GM21825 (cell line): Measurements from ENCODE around the gene DIP2C.

Source experiments
- ATAC-seq: cut with Tn5 transposase; IDR thresholded peaks from one replicate; pipeline ENCODE4 v1.9.1; 2021; ENCODE audit warnings: mild to moderate bottlenecking, moderate library complexity; ENCODE audit not compliant: unreplicated experiment

DIP2C gene, protein sequence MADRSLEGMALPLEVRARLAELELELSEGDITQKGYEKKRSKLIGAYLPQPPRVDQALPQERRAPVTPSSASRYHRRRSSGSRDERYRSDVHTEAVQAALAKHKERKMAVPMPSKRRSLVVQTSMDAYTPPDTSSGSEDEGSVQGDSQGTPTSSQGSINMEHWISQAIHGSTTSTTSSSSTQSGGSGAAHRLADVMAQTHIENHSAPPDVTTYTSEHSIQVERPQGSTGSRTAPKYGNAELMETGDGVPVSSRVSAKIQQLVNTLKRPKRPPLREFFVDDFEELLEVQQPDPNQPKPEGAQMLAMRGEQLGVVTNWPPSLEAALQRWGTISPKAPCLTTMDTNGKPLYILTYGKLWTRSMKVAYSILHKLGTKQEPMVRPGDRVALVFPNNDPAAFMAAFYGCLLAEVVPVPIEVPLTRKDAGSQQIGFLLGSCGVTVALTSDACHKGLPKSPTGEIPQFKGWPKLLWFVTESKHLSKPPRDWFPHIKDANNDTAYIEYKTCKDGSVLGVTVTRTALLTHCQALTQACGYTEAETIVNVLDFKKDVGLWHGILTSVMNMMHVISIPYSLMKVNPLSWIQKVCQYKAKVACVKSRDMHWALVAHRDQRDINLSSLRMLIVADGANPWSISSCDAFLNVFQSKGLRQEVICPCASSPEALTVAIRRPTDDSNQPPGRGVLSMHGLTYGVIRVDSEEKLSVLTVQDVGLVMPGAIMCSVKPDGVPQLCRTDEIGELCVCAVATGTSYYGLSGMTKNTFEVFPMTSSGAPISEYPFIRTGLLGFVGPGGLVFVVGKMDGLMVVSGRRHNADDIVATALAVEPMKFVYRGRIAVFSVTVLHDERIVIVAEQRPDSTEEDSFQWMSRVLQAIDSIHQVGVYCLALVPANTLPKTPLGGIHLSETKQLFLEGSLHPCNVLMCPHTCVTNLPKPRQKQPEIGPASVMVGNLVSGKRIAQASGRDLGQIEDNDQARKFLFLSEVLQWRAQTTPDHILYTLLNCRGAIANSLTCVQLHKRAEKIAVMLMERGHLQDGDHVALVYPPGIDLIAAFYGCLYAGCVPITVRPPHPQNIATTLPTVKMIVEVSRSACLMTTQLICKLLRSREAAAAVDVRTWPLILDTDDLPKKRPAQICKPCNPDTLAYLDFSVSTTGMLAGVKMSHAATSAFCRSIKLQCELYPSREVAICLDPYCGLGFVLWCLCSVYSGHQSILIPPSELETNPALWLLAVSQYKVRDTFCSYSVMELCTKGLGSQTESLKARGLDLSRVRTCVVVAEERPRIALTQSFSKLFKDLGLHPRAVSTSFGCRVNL (N-terminal part only)

DNA sequence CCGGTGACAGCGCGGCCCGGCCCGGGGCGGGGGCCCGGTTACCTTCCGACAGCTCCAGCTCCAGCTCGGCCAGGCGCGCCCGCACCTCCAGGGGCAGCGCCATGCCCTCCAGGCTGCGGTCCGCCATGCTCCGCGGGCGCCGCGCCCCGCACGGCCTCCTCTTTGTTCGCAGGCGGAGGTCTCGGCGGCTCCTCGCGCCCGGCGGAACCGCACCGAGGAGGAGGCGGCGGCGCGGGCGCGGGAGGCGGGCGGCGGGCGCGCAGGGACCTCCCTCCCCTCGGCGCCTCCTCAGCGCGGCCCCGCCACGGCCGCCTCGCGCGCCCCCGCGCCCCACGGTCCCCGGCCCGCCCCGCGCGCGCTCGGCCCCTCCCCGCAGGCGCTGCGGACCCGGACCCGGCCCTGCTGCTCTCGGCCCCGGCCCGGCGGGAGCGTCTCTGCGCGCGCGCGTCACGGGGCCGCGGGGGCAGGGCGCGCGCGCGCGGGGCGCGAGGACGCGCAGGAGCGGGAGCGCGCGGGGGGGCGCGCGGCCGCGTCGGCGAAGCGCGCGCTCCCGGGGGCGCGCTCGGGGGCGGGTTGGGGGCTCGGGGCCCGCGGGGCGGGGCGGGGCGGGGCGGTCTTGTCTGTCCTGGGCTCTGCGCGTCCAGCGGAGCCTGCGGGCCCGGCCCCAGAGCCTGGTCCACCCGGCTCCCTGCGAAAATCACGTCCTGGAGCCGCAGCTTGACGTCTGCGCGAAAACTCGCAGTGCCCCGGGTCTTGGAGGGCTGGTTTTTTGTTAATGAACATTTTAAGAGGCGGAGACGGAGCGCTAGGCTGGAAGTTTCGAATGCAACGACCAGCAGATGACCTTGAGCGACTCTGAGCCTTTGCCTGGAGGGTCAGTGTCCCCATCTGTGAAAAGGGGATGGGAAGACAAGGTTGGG is at the start of gene DIP2C:
Gene DIP2C (minus strand): TSS at position 217 of the 920 bp plus-strand sequence. CDS start 90 bp downstream, at position 127.
- ATAC-seq = no peak

DNA sequence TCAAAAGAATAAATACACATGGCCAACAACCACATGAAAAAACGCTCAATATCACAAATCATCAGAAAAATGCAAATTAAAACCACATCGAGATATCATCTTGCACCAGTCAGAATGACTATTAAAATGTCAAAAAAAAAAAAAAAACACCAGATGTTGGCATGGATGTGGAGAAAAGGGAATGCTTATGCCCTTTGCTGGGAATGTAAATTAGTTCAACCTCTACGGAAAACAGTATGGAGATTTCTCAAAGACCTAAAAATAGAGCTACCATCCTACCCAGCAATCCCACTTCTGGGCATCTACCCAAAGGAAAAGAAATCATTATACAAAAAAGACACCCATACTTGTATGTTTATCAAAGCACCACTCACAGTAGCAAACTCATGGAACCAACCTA is 45.0 kb upstream of the DIP2C start:
- ATAC-seq = no peak

DNA sequence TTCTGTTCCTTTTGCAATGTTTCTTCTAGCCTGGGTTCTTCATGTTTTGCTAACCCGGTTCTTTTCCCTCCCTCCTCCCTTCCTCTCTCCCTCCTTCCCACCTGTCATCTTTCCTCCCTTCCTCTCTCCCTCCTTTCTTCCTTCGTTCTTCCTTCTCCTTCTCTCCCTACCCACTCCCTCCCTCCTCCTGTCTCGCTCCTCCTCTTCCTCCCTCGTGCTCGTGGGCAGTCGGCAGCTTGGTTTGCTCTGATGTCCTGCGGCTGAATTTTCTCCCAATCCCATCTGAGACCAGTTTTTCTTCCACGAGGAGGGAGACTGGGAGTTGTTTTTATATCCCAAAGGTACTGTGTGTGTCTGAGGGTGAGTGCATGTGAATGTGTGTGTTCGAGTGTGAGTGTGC is 43.6 kb upstream of the DIP2C start:
- ATAC-seq = no peak

DNA sequence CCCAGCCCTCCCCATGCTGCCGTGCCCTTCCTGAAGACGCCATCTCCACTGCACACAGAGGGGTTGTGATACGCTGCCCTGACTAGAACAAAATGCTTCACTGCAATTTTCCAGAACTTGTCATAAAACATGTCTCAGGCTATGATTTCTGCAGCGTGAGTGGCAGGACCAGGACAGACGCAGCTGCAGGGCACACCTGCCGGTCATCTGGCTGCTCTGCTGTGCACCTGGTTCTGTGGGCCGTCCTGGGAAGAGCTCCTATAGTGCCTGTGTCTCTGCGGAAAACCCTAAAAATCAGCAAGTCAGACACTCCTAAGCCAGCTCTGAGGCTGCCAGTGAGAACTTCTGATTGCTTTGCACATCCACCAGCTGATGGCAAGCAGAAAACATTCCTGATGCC is 39.7 kb upstream of the DIP2C start:
- ATAC-seq = no peak

DNA sequence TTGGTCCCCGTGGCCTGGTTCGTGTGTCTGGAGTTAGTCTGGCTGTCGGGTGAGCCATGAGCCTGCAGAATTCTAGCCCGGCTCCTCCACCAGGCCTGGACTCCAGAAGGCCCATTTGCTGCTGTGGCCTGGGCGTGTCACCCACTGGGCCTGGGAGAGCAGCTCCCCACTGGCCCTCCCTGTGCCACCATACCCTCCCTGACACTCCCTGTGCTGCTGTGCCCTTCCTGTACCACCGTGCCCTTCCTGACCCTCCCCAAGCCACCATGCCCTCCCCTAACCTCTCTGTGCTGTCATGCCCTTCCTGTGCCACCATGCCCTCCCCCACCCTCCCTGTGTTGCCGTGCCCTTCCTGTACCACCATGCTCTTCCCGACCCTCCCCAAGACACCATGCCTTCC is 39.1 kb upstream of the DIP2C start:
- ATAC-seq = no peak

DNA sequence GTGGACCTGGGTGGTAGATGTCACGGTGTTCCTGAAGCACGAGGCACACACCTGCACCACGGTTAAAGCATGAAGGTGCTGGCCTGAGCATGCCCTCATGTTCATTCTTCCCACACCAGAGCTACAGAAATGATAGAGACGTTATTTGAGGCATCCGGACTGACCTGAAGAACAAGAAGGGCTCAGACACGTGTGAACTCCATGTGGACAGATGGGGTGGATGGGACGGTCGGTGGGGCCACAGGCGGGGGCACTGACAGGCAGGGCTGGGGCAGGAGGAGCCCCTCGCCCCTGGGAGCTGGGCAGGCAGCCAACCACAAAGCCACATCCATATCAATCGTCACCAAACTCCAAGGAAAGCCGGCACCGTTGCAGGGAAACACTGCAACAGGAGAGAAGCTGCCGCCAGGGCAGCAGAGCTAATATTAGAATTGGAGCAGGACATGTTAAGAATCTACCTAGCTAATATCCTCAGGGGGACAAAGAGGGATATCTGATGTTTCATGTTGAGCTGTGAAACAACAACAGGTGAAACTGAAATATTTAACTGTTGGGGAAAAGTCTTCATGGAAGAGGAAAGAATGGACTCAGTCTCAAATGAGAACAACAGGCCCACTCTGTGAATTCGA is 37.8 kb upstream of the DIP2C start:
- no peak for ATAC-seq

DNA sequence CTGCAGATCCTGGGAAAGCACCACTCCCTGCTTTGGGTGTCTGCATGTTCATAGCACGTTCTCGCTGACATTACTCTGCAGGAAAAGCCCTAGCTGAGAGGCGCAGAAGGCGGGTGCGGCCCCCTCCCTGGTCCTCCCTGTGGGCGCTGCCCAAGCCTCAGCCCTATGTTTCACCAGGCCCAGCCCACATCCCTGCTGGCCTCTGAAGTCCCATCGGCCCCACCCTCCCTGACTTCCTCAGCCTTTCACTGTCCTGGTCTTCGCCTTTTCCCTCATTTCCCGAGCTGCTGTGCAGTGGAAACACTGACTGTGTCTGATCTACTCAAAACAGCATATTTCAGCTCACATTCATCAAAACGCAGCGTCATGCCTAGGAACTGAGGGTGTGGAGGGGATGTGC is 36.3 kb upstream of the DIP2C start:
- no peak for ATAC-seq

DNA sequence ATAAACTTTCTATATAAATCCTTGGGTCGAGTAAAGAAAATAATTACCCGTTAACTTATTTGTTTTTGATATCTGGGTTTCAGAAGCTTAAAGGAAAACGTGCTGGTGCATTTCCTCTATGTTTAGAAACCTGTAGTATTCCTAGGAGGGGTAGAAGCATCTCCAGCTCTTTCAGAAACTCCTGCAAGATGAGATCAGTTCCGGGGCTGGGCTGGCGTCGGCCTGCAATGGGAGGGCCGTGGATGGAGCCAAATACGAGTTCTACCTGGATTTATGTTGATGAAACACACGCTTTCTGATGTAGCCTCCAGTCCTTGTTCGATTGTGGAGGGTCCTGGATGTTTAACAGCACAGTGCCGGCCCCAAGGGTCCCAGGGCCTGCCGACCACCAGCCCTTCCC is 35.8 kb upstream of the DIP2C start:
- ATAC-seq = no peak

DNA sequence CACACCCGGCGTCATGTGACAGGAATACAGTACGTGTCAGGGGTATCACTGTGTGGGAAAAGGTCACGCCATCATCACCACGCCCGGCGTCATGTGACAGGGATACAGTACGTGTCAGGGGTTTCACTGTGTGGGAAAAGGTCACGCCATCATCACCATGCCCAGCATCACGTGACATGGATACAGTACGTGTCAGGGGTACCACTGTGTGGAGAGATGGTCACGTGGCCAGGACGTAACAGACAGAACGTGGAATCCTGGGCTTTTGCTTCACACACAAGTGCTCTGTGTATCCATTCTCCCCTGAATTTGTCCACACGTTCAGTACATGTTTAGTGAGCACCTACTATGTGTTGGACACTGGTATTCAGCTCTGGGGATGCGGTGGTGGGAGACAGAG is 34.5 kb upstream of the DIP2C start:
- ATAC-seq = no peak

DNA sequence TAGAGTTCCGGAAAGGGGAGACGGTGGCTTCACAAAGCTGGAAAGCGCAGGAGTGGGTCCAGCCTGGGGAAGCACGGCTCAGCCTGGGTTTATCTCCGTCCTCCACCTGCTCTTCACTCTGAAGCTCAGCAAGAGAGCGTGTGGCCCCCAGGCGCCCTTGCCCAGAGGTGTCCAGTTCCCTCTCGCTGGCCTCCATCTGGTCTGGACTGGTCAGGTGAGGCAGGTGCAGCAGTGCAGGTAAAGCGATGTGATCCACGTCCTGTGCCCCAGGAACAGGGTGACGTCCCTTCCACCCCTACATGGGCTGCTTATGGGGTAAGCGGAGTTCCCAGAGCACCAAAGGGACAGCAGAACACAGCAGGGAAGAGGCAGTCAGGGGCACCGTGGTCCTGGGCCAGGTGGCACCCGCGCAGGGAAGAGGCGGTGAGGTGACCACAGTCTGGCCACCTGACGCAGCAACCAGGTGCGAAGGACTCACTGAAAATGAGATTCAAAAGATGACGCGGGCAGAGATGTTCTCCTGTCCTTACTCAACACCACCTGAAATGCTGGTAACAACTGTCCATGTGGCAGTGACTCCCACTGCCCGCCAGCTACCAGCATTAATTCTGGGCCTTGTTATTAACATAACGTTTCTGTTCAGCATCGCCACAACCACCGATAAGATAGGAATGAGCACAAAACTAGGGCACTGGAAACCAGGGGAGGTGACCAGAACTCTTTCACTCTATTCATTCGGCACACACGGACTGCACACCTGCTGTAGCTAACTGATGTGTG is 33.0 kb upstream of the DIP2C start:
- ATAC-seq = no peak

DNA sequence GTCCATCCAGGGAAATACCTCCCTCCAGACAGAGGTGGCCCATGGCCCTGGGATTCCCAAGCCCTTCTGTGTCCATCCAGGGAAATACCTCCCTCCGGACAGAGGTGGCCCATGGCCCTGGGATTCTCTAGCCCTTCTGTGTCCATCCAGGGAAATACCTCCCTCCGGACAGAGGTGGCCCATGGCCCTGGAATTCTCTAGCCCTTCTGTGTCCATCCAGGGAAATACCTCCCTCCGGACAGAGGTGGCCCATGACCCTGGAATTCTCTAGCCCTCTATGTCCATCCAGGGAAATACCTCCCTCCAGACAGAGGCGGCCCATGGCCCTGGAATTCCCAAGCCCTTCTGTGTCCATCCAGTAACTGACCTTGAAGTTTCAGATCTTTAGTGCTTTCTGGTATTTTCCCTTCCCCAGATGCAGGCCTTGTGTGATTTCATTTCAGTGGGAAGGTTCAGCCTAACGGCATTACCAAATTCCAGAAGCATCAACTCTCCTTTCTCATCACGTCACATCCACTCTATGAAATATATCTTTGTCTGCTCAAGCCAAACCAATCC is 28.8 kb upstream of the DIP2C start:
- ATAC-seq = no peak

DNA sequence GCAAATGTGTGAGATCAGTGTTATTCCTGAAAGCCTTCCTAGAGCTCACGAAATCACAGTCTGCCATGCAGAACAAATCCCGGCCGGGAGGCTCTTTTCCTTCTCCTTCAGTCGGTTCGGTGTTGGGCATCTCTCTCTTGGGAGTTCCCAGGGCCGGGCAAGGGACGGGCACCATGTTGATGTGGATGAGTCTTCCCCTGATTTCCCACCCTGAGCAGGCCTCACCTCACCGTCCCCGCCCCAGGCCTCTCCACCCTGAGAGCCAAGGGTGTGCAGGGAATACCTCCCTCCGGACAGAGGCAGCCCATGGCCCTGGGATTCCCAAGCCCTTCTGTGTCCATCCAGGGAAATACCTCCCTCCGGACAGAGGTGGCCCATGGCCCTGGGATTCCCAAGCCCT is 28.0 kb upstream of the DIP2C start:
- no peak for ATAC-seq

DNA sequence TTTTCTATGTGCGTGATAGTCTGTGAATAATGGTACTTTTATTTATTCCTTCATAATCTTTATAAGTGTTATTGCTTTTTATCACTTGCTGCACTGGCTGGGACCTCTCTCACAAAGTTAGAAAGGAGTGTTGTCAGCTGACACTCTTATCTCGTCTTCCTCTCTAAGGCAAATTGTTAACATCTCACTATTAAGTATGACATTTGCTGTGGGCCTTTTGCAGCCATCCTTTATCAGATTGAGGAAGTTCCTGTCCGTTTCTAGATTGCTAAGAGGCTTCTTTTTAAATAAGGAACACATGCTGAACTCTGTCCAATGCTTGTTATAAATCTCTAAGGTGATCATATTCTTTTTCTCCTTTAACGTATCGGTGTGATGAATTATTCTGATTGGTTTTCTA is 27.4 kb upstream of the DIP2C start:
- no peak for ATAC-seq

DNA sequence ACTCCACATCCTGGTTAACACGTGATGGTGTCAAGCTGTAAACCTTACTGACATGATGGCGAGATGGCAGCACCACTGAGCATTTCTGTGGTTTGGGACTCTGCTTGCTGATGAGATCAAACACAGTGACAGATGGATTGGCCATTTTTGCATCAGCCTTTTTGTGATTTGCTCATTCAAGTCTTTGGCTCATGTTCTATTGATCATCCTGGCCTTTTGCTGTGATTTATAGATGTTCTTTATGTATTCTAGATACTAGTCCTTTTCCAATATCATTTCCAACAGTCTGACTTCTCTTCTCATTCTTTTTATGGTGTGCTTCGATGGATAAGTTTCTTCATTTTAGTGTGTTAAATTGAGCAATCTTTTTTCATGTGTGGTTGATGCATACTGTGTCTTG is 24.7 kb upstream of the DIP2C start:
- no peak for ATAC-seq

DNA sequence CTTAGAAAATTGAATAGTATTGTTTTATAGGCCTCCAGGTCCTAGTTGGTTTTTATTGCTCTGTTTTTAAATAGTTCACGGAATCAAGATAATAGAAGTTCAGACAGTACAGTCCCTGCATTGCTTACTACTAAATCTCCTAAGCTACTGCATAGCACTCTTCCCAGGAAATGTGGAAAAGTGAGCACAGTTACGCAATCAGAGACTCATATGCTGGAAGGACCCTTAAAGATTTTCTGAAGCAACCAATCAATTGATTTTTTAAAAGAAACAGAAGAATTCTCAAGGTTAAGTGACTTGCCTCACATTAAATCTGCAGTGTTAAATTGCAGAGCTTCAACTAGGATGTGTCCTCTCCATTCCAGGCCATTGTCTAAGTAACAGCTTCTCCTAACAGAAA is 23.1 kb upstream of the DIP2C start:
- no peak for ATAC-seq

DNA sequence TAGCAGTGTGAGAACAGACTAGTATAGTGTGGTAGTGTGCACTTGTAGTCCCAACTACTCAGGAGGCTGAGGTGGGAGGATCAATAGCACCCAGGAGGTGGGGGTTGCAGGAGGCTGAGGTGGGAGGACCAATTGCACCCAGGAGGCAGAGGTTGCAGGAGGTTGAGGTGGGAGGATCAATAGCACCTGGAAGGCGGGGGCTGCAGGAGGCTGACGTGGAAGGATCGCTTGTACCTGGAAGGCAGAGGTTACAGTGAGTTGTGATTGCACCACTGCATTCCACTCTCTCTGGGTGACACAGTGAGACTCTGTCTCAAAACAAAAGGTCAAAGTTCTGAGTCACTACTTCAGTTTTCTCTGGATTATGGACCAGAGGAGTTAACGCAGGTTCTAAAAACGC is 22.6 kb upstream of the DIP2C start:
- ATAC-seq = no peak

DNA sequence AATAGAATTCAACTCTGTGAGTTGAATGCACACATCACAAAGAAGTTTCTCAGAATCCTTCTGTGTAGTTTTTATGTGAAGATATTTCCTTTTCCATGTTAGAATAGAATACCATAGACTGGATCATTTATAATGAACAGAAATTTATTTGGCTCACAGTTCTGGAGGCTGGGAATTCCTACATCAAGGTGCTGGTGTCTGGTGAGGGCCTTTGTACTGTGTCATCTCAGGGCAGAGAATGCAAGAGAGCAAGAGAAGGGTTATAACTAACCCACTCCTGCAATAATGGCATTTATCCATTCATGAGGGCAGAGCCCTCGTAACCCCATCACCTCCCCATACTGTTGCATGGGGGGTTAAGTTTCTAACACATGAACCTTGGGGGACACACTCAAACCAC is 18.4 kb upstream of the DIP2C start:
- ATAC-seq = no peak

DNA sequence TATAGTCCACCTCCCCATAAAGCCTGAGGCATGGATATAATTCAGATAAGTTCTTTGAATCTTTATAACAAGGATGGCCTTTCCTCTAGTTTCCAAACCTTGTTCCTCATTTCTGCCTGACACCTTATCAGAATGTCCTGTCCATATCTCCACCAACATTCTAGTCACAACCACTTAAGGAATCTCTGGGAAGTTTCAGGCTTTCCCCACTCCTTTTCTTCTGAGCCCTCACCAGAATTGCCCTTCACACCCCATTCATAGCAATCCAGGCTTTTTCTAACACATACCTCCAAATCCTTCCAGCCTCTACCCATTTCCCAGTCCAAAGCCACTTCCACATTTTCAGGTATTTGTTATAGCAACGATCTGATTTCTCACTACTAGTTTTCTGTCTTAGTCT is 18.0 kb upstream of the DIP2C start:
- no peak for ATAC-seq

DNA sequence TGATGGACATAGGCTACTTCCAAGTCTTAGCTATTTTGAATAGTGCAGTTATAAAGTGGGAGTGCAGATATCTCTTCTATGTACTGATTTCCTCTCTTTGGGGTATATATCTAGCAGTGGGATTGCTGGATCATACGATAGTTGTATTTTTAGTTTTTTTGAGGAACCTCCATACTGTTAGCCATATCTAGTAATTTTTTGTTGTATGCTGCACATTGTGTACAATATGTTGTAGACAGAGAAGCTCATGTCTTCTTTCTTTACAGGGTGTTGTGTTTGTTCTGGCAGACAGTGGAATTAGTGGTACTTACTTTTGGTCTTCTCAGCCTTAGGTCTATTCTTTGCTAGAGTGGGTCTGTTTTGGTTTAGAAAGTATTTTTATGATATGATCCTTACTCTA is 13.7 kb upstream of the DIP2C start:
- ATAC-seq = no peak
